Ishikawa (cell line): ENCODE results near the gene IGFBP2.

Experiments
- EGR1 ChIP-seq: IDR thresholded peaks from 2 replicates; pipeline ENCODE4 v1.6.1; 2012
- EP300 ChIP-seq: IDR thresholded peaks from 2 replicates; pipeline ENCODE4 v1.6.1; 2012; ENCODE audit warnings: borderline replicate concordance
- FOXM1 ChIP-seq: IDR thresholded peaks from 2 replicates; pipeline ENCODE4 v1.6.1; 2012; ENCODE audit warnings: low read depth, borderline replicate concordance
- REST ChIP-seq: IDR thresholded peaks from 2 replicates; pipeline ENCODE4 v1.6.1; 2012; ENCODE audit warnings: low read depth, mild to moderate bottlenecking
- TAF1 ChIP-seq: IDR thresholded peaks from 2 replicates; pipeline ENCODE4 v1.6.1; 2012; ENCODE audit warnings: low read depth, mild to moderate bottlenecking
- TEAD4 ChIP-seq: IDR thresholded peaks from 2 replicates; pipeline ENCODE4 v1.6.1; 2012
- TF ChIP-seq, protein P1 (sequence below): IDR thresholded peaks from 2 replicates; pipeline ENCODE4 v1.6.1; 2012
- TF ChIP-seq, protein P2 (sequence below): IDR thresholded peaks from 2 replicates; pipeline ENCODE4 v1.6.1; 2012

DNA sequence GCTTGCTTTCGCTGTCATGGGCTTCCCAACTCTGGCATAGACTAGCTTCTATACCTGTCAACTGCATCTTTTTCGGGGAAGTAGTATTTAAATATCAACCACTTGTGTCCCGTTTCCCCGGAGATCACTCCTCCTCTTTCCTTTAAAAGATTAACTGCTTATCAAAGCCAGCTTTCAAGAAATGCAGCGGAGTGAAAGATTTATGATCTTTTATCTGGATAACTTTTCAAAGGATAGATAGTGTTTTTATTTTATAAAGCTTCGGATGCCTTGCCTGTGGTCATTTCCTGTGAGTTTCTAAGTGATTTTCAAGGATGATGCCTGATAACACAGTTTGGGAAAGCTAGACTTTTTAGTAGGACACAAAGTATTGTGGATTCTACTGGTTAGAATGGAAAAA lies 65.1 kb downstream of the IGFBP2 start:
- TF ChIP-seq FOXM1 = no peak
- TF ChIP-seq TEAD4 = no peak
- no peak for TF ChIP-seq TAF1
- TF ChIP-seq, protein P1, sequence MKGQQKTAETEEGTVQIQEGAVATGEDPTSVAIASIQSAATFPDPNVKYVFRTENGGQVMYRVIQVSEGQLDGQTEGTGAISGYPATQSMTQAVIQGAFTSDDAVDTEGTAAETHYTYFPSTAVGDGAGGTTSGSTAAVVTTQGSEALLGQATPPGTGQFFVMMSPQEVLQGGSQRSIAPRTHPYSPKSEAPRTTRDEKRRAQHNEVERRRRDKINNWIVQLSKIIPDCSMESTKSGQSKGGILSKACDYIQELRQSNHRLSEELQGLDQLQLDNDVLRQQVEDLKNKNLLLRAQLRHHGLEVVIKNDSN = no peak
- TF ChIP-seq EP300 = no peak
- no peak for TF ChIP-seq EGR1
- TF ChIP-seq, protein P2, sequence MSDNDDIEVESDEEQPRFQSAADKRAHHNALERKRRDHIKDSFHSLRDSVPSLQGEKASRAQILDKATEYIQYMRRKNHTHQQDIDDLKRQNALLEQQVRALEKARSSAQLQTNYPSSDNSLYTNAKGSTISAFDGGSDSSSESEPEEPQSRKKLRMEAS = no peak
- no peak for TF ChIP-seq REST
